ENCODE measurements around the gene WDR5. TPM values are rescaled to one million over a fixed set of nuclear protein-coding genes. Genes with fewer than 3 reads are reported as not detected.

The WDR5 gene
- total and polyA plus RNA-seq, 2 experiments from 2014 or later: 37.0 to 56.6 TPM

DNA sequence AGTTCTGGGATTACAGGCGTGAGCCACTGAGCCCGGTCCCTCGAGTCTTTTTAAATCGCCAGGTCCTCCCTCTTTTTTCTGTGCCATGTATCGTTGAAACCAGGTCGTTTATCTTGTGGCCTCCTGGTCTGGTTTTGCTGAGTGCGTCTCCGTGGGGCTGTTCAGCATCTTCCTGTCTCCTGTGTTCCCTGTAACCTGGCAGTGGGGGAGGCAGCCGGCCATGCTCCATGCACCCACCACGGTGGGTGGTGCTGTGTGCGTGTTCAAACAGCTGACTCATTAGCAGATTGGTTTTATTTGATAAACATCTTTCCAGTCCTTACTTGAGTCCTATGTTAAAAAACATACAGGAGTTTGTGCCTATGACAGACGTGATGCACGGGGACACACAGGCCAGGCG lies 25.8 kb downstream of the WDR5 start (continued):
- TF ChIP-seq, protein P1, sequence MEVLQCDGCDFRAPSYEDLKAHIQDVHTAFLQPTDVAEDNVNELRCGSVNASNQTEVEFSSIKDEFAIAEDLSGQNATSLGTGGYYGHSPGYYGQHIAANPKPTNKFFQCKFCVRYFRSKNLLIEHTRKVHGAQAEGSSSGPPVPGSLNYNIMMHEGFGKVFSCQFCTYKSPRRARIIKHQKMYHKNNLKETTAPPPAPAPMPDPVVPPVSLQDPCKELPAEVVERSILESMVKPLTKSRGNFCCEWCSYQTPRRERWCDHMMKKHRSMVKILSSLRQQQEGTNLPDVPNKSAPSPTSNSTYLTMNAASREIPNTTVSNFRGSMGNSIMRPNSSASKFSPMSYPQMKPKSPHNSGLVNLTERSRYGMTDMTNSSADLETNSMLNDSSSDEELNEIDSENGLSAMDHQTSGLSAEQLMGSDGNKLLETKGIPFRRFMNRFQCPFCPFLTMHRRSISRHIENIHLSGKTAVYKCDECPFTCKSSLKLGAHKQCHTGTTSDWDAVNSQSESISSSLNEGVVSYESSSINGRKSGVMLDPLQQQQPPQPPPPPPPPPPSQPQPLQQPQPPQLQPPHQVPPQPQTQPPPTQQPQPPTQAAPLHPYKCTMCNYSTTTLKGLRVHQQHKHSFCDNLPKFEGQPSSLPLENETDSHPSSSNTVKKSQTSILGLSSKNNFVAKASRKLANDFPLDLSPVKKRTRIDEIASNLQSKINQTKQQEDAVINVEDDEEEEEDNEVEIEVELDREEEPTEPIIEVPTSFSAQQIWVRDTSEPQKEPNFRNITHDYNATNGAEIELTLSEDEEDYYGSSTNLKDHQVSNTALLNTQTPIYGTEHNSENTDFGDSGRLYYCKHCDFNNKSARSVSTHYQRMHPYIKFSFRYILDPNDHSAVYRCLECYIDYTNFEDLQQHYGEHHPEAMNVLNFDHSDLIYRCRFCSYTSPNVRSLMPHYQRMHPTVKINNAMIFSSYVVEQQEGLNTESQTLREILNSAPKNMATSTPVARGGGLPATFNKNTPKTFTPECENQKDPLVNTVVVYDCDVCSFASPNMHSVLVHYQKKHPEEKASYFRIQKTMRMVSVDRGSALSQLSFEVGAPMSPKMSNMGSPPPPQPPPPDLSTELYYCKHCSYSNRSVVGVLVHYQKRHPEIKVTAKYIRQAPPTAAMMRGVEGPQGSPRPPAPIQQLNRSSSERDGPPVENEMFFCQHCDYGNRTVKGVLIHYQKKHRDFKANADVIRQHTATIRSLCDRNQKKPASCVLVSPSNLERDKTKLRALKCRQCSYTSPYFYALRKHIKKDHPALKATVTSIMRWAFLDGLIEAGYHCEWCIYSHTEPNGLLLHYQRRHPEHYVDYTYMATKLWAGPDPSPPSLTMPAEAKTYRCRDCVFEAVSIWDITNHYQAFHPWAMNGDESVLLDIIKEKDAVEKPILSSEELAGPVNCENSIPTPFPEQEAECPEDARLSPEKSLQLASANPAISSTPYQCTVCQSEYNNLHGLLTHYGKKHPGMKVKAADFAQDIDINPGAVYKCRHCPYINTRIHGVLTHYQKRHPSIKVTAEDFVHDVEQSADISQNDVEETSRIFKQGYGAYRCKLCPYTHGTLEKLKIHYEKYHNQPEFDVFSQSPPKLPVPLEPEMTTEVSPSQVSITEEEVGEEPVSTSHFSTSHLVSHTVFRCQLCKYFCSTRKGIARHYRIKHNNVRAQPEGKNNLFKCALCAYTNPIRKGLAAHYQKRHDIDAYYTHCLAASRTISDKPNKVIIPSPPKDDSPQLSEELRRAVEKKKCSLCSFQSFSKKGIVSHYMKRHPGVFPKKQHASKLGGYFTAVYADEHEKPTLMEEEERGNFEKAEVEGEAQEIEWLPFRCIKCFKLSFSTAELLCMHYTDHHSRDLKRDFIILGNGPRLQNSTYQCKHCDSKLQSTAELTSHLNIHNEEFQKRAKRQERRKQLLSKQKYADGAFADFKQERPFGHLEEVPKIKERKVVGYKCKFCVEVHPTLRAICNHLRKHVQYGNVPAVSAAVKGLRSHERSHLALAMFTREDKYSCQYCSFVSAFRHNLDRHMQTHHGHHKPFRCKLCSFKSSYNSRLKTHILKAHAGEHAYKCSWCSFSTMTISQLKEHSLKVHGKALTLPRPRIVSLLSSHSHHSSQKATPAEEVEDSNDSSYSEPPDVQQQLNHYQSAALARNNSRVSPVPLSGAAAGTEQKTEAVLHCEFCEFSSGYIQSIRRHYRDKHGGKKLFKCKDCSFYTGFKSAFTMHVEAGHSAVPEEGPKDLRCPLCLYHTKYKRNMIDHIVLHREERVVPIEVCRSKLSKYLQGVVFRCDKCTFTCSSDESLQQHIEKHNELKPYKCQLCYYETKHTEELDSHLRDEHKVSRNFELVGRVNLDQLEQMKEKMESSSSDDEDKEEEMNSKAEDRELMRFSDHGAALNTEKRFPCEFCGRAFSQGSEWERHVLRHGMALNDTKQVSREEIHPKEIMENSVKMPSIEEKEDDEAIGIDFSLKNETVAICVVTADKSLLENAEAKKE (CRISPR knock-in tag; IDR thresholded peaks at IDR 0.05): no peak
- TF ChIP-seq POLR2AphosphoS5 (IDR thresholded peaks at IDR 0.05; ENCODE audit: low read depth) (no peak), CREB1 (CRISPR knock-in tag; IDR thresholded peaks at IDR 0.05; ENCODE audit: low read depth) (no peak), EZH2phosphoT487 (IDR thresholded peaks at IDR 0.05; ENCODE audit: unreplicated experiment) (no peak), ZNF331 (CRISPR knock-in tag; IDR thresholded peaks at IDR 0.05; ENCODE audit: low read depth) (no peak), ZNF114 (CRISPR knock-in tag; IDR thresholded peaks at IDR 0.05) (no peak)

- Mint-ChIP-seq H3K36me3 (ENCODE audit: low read depth) (peaks cover 36% of the 10 kb centered on the region), H3K4me1 (peaks cover 2% of the 10 kb centered on the region), H3K4me3 (no peak overlapping the region; the same call in 2 of the 3 replicates), H3K9me3 (peaks cover 8% of the 10 kb centered on the region; the same call in 2 of the 3 replicates), H3K27ac (no peak overlapping the region), H3K27me3 (ENCODE audit: insufficient read depth, low read depth, poor library complexity) (peaks cover 11% of the 10 kb centered on the region)
- DNase-seq (ENCODE audit: low spot score): no peak
- Histone ChIP-seq H4K20me1 (replicated peaks; ENCODE audit: insufficient read depth) (no peaks in the 10 kb centered on the region; the same call in 1 of the 2 replicates), H3K79me2 (replicated peaks; ENCODE audit: insufficient read depth) (no peaks in the 10 kb centered on the region), H3F3A (replicated peaks; ENCODE audit: low read depth) (peaks cover 13% of the 10 kb centered on the region; the same call in 1 of the 2 replicates), H3K27me3 (ENCODE audit: insufficient read depth) (0 out of 2 replicates have a peak, but pooled peaks cover 4% of the 10 kb centered on the region), H3K4me1 (ENCODE audit: insufficient read depth) (peaks cover 9% of the 10 kb centered on the region; the same call in 1 of the 2 replicates), H2AFZ (no peak overlapping the region), H3K4me3 (no peak overlapping the region), H3K4me2 (no peak overlapping the region), H3K9me2 (ENCODE audit: insufficient read depth) (no peaks in the 10 kb centered on the region), H3K27ac (ENCODE audit: low read depth) (no peak overlapping the region), H3K36me3 (ENCODE audit: insufficient read depth) (peaks cover 13% of the 10 kb centered on the region)
- TF ChIP-seq, protein P1 (CRISPR knock-in tag; IDR thresholded peaks at IDR 0.05): no peak
- no peak for ATAC-seq
Measured at GRCh38 chr9:134162212-134162775, 26.4 kb downstream of the WDR5 start.
